Measurements from ENCODE around the gene PITPNB. TPM values are rescaled to one million over a fixed set of nuclear protein-coding genes. Genes with fewer than 3 reads are reported as not detected.

The PITPNB gene
- total RNA-seq (ENCODE audit: unreplicated experiment): 66.6 TPM
- long read RNA-seq, partial matches to known transcripts: 2 of 36 reads
- long read RNA-seq, other reads (novel, unspliced or antisense): 33 of 36 reads

GRCh38 chr22:27919222-27919941 is at the start of gene PITPNB:
Gene PITPNB (minus strand): TSS chr22:27919256. CDS start chr22:27919191, 65 bp downstream.
- H3K9me3 Mint-ChIP-seq (ENCODE audit: unreplicated experiment): peaks cover 17% of the 10 kb centered on the region
- no peaks in the 10 kb centered on the region for H3K36me3 Mint-ChIP-seq (ENCODE audit: unreplicated experiment)
- H3K27me3 Mint-ChIP-seq (ENCODE audit: unreplicated experiment): peaks cover 12% of the 10 kb centered on the region
- peaks cover 17% of the 10 kb centered on the region for H3K4me1 Mint-ChIP-seq (ENCODE audit: low read depth, unreplicated experiment)
- H3K4me3 Mint-ChIP-seq (ENCODE audit: unreplicated experiment): peak within 1 kb of the TSS; percentile 90
- peak; percentile 99 for DNase-seq
- peak within 1 kb of the TSS; percentile 93 for H3K27ac Mint-ChIP-seq (ENCODE audit: unreplicated experiment)
- TF ChIP-seq CTCF (IDR thresholded peaks at IDR 0.05; ENCODE audit: partially characterized antibody, unreplicated experiment): no peak

GRCh38 chr22:27966168-27967064 is 47.4 kb upstream of the PITPNB start:
- no peaks in the 10 kb centered on the region for H3K9me3 Mint-ChIP-seq (ENCODE audit: unreplicated experiment)
- DNase-seq: no peak
- no peak overlapping the region for H3K4me3 Mint-ChIP-seq (ENCODE audit: unreplicated experiment)
- no peak for TF ChIP-seq CTCF (IDR thresholded peaks at IDR 0.05; ENCODE audit: partially characterized antibody, unreplicated experiment)
- peak overlapping the region; percentile 31 for H3K27ac Mint-ChIP-seq (ENCODE audit: unreplicated experiment)
- H3K27me3 Mint-ChIP-seq (ENCODE audit: unreplicated experiment): peaks cover 2% of the 10 kb centered on the region
- H3K36me3 Mint-ChIP-seq (ENCODE audit: unreplicated experiment): peaks cover 12% of the 10 kb centered on the region
- H3K4me1 Mint-ChIP-seq (ENCODE audit: low read depth, unreplicated experiment): no peaks in the 10 kb centered on the region

- no peak for TF ChIP-seq CTCF (IDR thresholded peaks at IDR 0.05; ENCODE audit: partially characterized antibody, unreplicated experiment)
Observed at GRCh38 chr22:27962268-27963044, 43.4 kb upstream of the PITPNB start.

GRCh38 chr22:27961680-27962079 is 42.6 kb upstream of the PITPNB start:
- H3K9me3 Mint-ChIP-seq (ENCODE audit: unreplicated experiment): no peaks in the 10 kb centered on the region
- peaks cover 4% of the 10 kb centered on the region for H3K4me1 Mint-ChIP-seq (ENCODE audit: low read depth, unreplicated experiment)
- no peak overlapping the region for H3K4me3 Mint-ChIP-seq (ENCODE audit: unreplicated experiment)
- H3K27ac Mint-ChIP-seq (ENCODE audit: unreplicated experiment): no peak overlapping the region
- TF ChIP-seq CTCF (IDR thresholded peaks at IDR 0.05; ENCODE audit: partially characterized antibody, unreplicated experiment): no peak
- H3K27me3 Mint-ChIP-seq (ENCODE audit: unreplicated experiment): no peaks in the 10 kb centered on the region
- peaks cover 6% of the 10 kb centered on the region for H3K36me3 Mint-ChIP-seq (ENCODE audit: unreplicated experiment)
- no peak for DNase-seq

More at GRCh38 chr22:27962268-27963044, 43.4 kb upstream of the PITPNB start:
- H3K36me3 Mint-ChIP-seq (ENCODE audit: unreplicated experiment): peaks cover 2% of the 10 kb centered on the region
- no peaks in the 10 kb centered on the region for H3K27me3 Mint-ChIP-seq (ENCODE audit: unreplicated experiment)
- peaks cover 4% of the 10 kb centered on the region for H3K4me1 Mint-ChIP-seq (ENCODE audit: low read depth, unreplicated experiment)
- H3K27ac Mint-ChIP-seq (ENCODE audit: unreplicated experiment): no peak overlapping the region
- no peaks in the 10 kb centered on the region for H3K9me3 Mint-ChIP-seq (ENCODE audit: unreplicated experiment)
- H3K4me3 Mint-ChIP-seq (ENCODE audit: unreplicated experiment): no peak overlapping the region
- no peak for DNase-seq

Data from glutamatergic neuron (in vitro differentiated cells).